22Rv1 (cell line): ENCODE results near the gene TENT5C.

Source experiments
- ZFX ChIP-seq: fragments of 450-650 bp; IDR thresholded peaks from 2 replicates; pipeline ENCODE4 v1.6.1; 2017; ENCODE audit warnings: antibody characterized with exemption, borderline replicate concordance
- TF ChIP-seq, protein P1 (sequence below): fragments of 450-650 bp; IDR thresholded peaks from 2 replicates; pipeline ENCODE4 v1.5.1; 2017; ENCODE audit warnings: mild to moderate bottlenecking

DNA sequence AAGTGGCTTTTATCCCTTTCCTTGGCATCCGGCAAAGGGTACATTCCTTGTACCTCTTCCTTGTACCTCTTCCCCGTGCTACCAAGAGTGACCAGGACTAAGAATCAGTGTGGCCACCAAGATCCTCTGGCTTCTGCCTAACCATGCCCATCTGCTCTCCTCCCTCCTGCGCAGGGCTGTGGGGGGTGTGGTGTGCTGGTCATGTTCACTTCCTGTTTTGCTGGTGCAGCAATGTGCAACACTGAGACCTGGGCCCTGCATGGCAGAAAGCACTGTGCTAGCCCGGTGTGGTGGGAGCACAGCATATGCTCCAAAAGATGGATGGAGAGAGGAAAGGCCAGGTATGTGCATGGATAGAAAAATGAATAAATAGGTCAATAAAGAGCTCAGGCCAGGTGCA lies 33.3 kb upstream of the TENT5C start:
- TF ChIP-seq, protein P1, sequence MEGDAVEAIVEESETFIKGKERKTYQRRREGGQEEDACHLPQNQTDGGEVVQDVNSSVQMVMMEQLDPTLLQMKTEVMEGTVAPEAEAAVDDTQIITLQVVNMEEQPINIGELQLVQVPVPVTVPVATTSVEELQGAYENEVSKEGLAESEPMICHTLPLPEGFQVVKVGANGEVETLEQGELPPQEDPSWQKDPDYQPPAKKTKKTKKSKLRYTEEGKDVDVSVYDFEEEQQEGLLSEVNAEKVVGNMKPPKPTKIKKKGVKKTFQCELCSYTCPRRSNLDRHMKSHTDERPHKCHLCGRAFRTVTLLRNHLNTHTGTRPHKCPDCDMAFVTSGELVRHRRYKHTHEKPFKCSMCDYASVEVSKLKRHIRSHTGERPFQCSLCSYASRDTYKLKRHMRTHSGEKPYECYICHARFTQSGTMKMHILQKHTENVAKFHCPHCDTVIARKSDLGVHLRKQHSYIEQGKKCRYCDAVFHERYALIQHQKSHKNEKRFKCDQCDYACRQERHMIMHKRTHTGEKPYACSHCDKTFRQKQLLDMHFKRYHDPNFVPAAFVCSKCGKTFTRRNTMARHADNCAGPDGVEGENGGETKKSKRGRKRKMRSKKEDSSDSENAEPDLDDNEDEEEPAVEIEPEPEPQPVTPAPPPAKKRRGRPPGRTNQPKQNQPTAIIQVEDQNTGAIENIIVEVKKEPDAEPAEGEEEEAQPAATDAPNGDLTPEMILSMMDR = no peak
- TF ChIP-seq ZFX = no peak
